ENCODE measurements around the gene PPP1CA. TPM values are rescaled to one million over a fixed set of nuclear protein-coding genes. Genes with fewer than 3 reads are reported as not detected.

Gene PPP1CA
- total RNA-seq, 3 donors from 2014 or later (not counting 1 experiment from before 2014, with no cell fraction given): 222 to 245 (median 233) TPM

GRCh38 chr11:67410369-67410831, 8.7 kb upstream of the PPP1CA start:
- H3K27me3 Mint-ChIP-seq (ENCODE audit: low read depth in 2 of 2): no peaks in the 10 kb centered on the region
- H3K9me3 Mint-ChIP-seq: no peaks in the 10 kb centered on the region
- Histone ChIP-seq H3K27ac (ENCODE audit: low read length) (peak overlapping the region; percentile 63), H3K36me3 (ENCODE audit: control insufficient read depth, insufficient read depth, low read length) (peaks cover 25% of the 10 kb centered on the region), H3K27me3 (ENCODE audit: control insufficient read depth, insufficient read depth, low read length) (no peaks in the 10 kb centered on the region), H3K4me3 (ENCODE audit: low read length) (peak overlapping the region; percentile 26), H3K9me3 (ENCODE audit: control insufficient read depth, insufficient read depth, low read length) (no peaks in the 10 kb centered on the region), H3K4me1 (ENCODE audit: control insufficient read depth, insufficient read depth, low read length) (peaks cover 99% of the 10 kb centered on the region)
- TF ChIP-seq CTCF (IDR thresholded peaks at IDR 0.05): no peak
- peak overlapping the region; percentile 56 for H3K4me3 Mint-ChIP-seq
- ATAC-seq (no peak), DNase-seq (no peak)
- no peaks in the 10 kb centered on the region for H3K36me3 Mint-ChIP-seq
- peak overlapping the region; percentile 86 to 96 for H3K27ac Mint-ChIP-seq
- intact Hi-C loops (cut with micrococcal nuclease): no loop called here
- H3K4me1 Mint-ChIP-seq: peaks cover 55 to 88% of the 10 kb centered on the region in 2 donors
- WGBS (ENCODE audit: insufficient coverage): 77% methylated on average over 15 of the region's 15 CpGs

- Histone ChIP-seq H3K27ac (ENCODE audit: low read length) (peak overlapping the region; percentile 63), H3K36me3 (ENCODE audit: control insufficient read depth, insufficient read depth, low read length) (peaks cover 29% of the 10 kb centered on the region), H3K4me3 (ENCODE audit: low read length) (peak overlapping the region; percentile 26), H3K27me3 (ENCODE audit: control insufficient read depth, insufficient read depth, low read length) (no peaks in the 10 kb centered on the region), H3K9me3 (ENCODE audit: control insufficient read depth, insufficient read depth, low read length) (no peaks in the 10 kb centered on the region), H3K4me1 (ENCODE audit: control insufficient read depth, insufficient read depth, low read length) (peaks cover 99% of the 10 kb centered on the region)
- WGBS (ENCODE audit: insufficient coverage): 10% methylated on average over 13 of the region's 13 CpGs
- H3K36me3 Mint-ChIP-seq: no peaks in the 10 kb centered on the region
- no peaks in the 10 kb centered on the region for H3K9me3 Mint-ChIP-seq
- H3K4me3 Mint-ChIP-seq: peak overlapping the region; percentile 84
- peak overlapping the region; percentile 86 to 96 for H3K27ac Mint-ChIP-seq
- peaks cover 60 to 89% of the 10 kb centered on the region in 2 donors for H3K4me1 Mint-ChIP-seq
- intact Hi-C loops (cut with micrococcal nuclease): no loop called here
- no peak for TF ChIP-seq CTCF (IDR thresholded peaks at IDR 0.05)
- DNase-seq (peak in 1 of 2 donors; percentile 43), ATAC-seq (peak in 2 of 3 donors; percentile 1 to 25)
- no peaks in the 10 kb centered on the region for H3K27me3 Mint-ChIP-seq (ENCODE audit: low read depth in 2 of 2)
Measured at GRCh38 chr11:67409781-67410368, 8.2 kb upstream of the PPP1CA start.

GRCh38 chr11:67409261-67409666, 7.6 kb upstream of the PPP1CA start:
- H3K27me3 Mint-ChIP-seq (ENCODE audit: low read depth in 2 of 2): no peaks in the 10 kb centered on the region
- WGBS (ENCODE audit: insufficient coverage): 0% methylated on average over 24 of the region's 24 CpGs
- peak; percentile 64 to 87 for DNase-seq
- Histone ChIP-seq H3K4me3 (ENCODE audit: low read length) (peak overlapping the region; percentile 26), H3K27me3 (ENCODE audit: control insufficient read depth, insufficient read depth, low read length) (no peaks in the 10 kb centered on the region), H3K4me1 (ENCODE audit: control insufficient read depth, insufficient read depth, low read length) (peaks cover 99% of the 10 kb centered on the region), H3K9me3 (ENCODE audit: control insufficient read depth, insufficient read depth, low read length) (no peaks in the 10 kb centered on the region), H3K36me3 (ENCODE audit: control insufficient read depth, insufficient read depth, low read length) (peaks cover 29% of the 10 kb centered on the region), H3K27ac (ENCODE audit: low read length) (peak overlapping the region; percentile 63)
- peak overlapping the region; percentile 86 to 96 for H3K27ac Mint-ChIP-seq
- intact Hi-C loops (cut with micrococcal nuclease): no loop called here
- no peaks in the 10 kb centered on the region for H3K9me3 Mint-ChIP-seq
- H3K4me3 Mint-ChIP-seq: peak overlapping the region; percentile 87
- ATAC-seq: peak; percentile 68 to 83 (median 82)
- no peaks in the 10 kb centered on the region for H3K36me3 Mint-ChIP-seq
- peaks cover 66 to 94% of the 10 kb centered on the region in 2 donors for H3K4me1 Mint-ChIP-seq
- no peak for TF ChIP-seq CTCF (IDR thresholded peaks at IDR 0.05)
